Esophagus muscularis mucosa (tissue), 4 donors: Measurements from ENCODE around the gene MAP3K19. TPM values are rescaled to one million over a fixed set of nuclear protein-coding genes. Genes with fewer than 3 reads are reported as not detected.
"Not testable (repeated sequence)": the region's sequence is repeated elsewhere in the genome, so short reads cannot be mapped to it uniquely, and the experiment has no call there.

ENCODE experiments used
- DNase-seq: peaks from one replicate; pipeline ENCODE4 v3.0.0-alpha.2; 2017; ENCODE audit errors: extremely low spot score
- H3K27ac ChIP-seq, 4 donors: fragments of 200-600 bp; sonication (generic); replicated peaks in 1 of 4; 1 replicate in 3 of 4; 2 replicates in 1 of 4; pipeline ENCODE4 v1.5.1; 2016 to 2019; ENCODE audit warnings: mild to moderate bottlenecking in 1 of 4
- H3K27me3 ChIP-seq, 4 donors: fragments of 200-600 bp; sonication (generic); one replicate each; pipeline versions ENCODE4 v1.5.1 to v1.6.0; 2016 to 2019
- H3K36me3 ChIP-seq, 4 donors: fragments of 200-600 bp; sonication (generic); one replicate each; pipeline ENCODE4 v1.5.1; 2016 to 2019
- H3K4me1 ChIP-seq, 4 donors: fragments of 200-600 bp; sonication (generic); one replicate each; pipeline ENCODE4 v1.5.1; 2016 to 2019
- H3K4me3 ChIP-seq, 4 donors: fragments of 200-600 bp; sonication (generic); 1 replicate in 2 of 4; 2 replicates in 2 of 4; pipeline ENCODE4 v1.5.1; 2016 to 2019; ENCODE audit warnings: mild to moderate bottlenecking in 4 of 4, moderate library complexity in 1 of 4
- H3K9me3 ChIP-seq, 4 donors: fragments of 200-600 bp; sonication (generic); 1 replicate in 3 of 4; 2 replicates in 1 of 4; pipeline ENCODE4 v1.5.1; 2016 to 2019
- EP300 ChIP-seq: sonication (generic); formaldehyde crosslinking; IDR thresholded peaks from one replicate; pipeline ENCODE4 v1.6.1; 2017; ENCODE audit warnings: antibody characterized with exemption
- POLR2A ChIP-seq: fragments of 450-650 bp; IDR thresholded peaks from one replicate; pipeline ENCODE4 v1.6.1; 2017; ENCODE audit warnings: antibody characterized with exemption, moderate library complexity, mild to moderate bottlenecking, low read depth
- POLR2AphosphoS5 ChIP-seq, 2 donors: sonication (generic); formaldehyde crosslinking; IDR thresholded peaks; one replicate each; pipeline ENCODE4 v1.6.1; 2017; ENCODE audit warnings: antibody characterized with exemption in 2 of 2
- WGBS: methylation state at CpG from one replicate; pipeline ENCODE4 v1.1.5; 2018; 5-methylcytosine and 5-hydroxymethylcytosine counted together
- intact Hi-C: fragments of 100-400 bp; cut with DNase I; formaldehyde crosslinking; loops from one replicate; pipeline ENCODE4 v1.15.1; 2023
- total RNA-seq, 4 donors: library from RNA; depleted of rRNA; stranded (reverse); fragments of >200 nt; gene quantifications; one replicate each; pipeline versions ENCODE4 v1.1.0 to v1.2.1, GENCODE V29; 2016
- TF ChIP-seq, protein P1 (sequence below), 3 experiments: fragments of 200-600 bp in 2 of 3; fragments of 450-650 bp in 1 of 3; sonication (generic) in 2 of 3; IDR thresholded peaks; one replicate each; pipeline ENCODE4 v1.5.1; 2017 to 2019; ENCODE audit warnings: antibody characterized with exemption in 3 of 3, mild to moderate bottlenecking in 2 of 3, moderate library complexity in 1 of 3

The MAP3K19 gene
- total RNA-seq, 4 donors from 2014 or later: not detected

DNA sequence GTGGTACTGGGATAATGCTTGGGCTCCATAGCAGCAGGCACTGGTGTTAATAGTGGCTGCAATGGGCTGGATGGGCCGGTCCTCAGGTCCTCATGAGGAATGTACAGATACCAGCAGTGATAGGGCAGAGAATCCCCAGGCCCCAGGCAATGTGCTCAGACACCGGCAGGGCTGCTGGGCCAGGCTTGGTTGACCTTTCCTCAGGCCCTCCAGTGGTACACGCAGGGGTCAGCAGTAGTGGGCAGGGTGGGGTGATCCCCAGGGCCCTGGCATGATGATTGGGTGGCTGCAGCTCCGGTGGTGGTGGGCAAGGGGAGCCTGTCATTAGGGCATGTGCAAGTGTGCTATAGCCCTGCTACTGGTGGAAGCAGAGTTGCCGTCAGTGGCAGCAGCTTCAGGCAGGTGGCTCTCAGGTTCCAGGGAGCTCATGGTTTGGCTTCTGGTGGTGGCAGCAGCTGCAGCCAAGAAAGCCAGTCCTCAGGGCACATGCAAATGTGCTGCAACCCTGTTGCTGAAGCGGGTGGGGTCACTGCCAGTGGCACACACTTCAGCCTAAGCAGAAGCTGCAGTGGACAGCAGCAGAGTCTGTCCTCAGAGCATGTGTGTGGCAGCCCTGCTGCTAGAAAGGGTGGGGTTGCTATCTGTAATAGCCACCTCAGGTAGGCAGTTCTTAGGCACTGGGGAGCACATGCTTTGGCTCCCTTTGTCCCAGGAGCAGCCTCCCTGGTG is 71.8 kb downstream of the MAP3K19 start:
- Histone ChIP-seq H3K36me3 (no peaks in the 10 kb centered on the region), H3K27me3 (no peaks in the 10 kb centered on the region), H3K4me3 (no peak overlapping the region), H3K9me3 (peaks cover 0 to 12% (median 6%) of the 10 kb centered on the region in 4 donors), H3K4me1 (no peaks in the 10 kb centered on the region), H3K27ac (no peak overlapping the region)
- 82% methylated on average over 3 of the region's 6 CpGs for WGBS
- intact Hi-C loops: no loop called here
- DNase-seq: no peak
- TF ChIP-seq POLR2AphosphoS5 (IDR thresholded peaks at IDR 0.05) (no peak), POLR2A (no peak), EP300 (no peak)
- TF ChIP-seq, protein P1, sequence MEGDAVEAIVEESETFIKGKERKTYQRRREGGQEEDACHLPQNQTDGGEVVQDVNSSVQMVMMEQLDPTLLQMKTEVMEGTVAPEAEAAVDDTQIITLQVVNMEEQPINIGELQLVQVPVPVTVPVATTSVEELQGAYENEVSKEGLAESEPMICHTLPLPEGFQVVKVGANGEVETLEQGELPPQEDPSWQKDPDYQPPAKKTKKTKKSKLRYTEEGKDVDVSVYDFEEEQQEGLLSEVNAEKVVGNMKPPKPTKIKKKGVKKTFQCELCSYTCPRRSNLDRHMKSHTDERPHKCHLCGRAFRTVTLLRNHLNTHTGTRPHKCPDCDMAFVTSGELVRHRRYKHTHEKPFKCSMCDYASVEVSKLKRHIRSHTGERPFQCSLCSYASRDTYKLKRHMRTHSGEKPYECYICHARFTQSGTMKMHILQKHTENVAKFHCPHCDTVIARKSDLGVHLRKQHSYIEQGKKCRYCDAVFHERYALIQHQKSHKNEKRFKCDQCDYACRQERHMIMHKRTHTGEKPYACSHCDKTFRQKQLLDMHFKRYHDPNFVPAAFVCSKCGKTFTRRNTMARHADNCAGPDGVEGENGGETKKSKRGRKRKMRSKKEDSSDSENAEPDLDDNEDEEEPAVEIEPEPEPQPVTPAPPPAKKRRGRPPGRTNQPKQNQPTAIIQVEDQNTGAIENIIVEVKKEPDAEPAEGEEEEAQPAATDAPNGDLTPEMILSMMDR (IDR thresholded peaks at IDR 0.05): no peak

DNA sequence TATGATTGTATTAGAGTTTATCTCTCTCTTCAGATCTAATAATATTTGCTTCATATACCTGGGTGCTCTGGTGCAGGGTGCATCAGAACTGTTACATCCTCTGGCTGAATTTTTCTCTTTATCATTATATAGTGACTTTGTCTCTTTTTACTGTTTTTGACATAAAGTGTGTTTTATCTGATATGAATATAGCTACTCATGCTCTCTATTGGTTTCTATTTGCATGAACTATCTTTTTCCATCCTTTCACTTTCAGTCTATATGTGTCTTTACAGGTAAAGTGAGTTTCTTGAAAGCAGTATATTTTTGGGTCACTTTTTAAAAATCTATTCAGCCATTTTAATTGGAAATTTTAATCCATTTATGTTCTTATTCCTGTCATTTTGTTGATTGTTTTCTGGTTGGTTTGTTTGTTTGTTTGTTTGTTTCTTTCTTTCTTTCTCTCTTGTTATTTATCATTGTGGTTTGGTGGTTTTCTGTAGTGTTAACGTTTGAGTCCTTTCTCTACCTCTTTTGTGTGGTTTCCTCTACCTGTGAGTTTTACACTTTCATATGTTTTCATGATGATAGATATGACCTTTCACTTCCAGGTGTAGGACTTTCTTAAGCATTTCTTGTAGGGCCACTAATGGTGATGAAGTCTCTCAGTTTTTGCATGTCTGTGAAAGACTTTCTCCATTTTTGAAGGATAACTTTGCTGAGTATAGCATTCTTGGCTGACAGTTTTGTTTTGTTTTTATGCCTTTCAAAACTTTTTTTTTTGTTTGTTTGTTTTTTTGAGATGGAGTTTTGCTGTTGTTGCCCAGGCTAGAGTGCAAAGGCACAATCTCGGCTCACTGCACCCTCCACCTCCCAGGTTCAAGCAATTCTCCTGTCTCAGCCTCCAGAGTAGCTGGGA is 73.8 kb downstream of the MAP3K19 start:
- no peak for DNase-seq
- WGBS: 84% methylated on average over 2 of the region's 2 CpGs
- H3K27me3 ChIP-seq: no peaks in the 10 kb centered on the region
- H3K36me3 ChIP-seq: no peaks in the 10 kb centered on the region
- TF ChIP-seq POLR2AphosphoS5 (IDR thresholded peaks at IDR 0.05) (no peak), EP300 (no peak), POLR2A (no peak)
- TF ChIP-seq, protein P1 (IDR thresholded peaks at IDR 0.05): no peak
- no peaks in the 10 kb centered on the region for H3K4me1 ChIP-seq
- no peak overlapping the region for H3K27ac ChIP-seq
- intact Hi-C loops: no loop called here
- peaks cover 0 to 12% (median 6%) of the 10 kb centered on the region in 4 donors for H3K9me3 ChIP-seq
- H3K4me3 ChIP-seq: no peak overlapping the region

DNA sequence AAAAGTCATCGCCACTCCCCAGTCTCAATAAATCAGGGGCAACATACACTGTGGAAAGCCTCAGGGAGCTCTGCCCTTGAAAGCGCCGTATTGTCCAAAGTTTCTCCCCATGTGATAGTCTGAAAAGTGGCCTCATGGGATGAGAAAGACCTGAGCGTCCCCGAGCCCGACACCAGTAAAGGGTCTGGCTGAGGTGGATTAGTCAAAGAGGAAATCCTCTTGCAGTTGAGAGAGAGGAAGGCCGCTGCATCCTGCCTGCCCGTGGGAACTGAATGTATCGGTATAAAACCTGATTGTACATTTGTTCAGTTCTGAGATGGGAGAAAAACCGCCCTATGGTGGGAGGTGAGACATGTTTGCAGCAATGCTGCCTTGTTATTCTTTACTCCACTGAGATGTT is 80.1 kb downstream of the MAP3K19 start:
- H3K27ac ChIP-seq, H3K27me3 ChIP-seq, DNase-seq, H3K4me3 ChIP-seq, intact Hi-C loops, H3K4me1 ChIP-seq, H3K9me3 ChIP-seq, H3K36me3 ChIP-seq: not testable (repeated sequence)
- WGBS: 79% methylated on average over 10 of the region's 10 CpGs

DNA sequence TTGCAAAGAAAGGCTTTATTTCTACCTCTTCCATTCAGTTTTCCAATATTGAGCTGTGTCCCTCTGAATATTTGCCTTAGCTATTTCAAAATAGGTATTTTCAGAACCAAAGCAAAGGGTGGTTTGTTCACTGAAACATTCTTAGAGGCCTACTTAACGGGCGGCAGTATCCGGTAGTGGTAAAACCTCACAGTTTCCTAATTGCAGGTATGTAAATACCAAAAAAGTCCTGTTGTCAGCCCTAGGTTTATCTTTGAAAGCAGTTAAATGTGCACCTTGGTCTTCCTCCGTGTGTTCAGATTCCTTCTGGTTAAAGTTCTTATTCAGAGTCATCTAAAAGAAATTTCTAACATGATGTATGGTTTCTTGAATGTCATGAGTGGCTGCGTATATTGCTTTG is 89.8 kb downstream of the MAP3K19 start:
- Histone ChIP-seq H3K36me3 (peaks cover 19 to 74% (median 40%) of the 10 kb centered on the region in 4 donors), H3K9me3 (no peaks in the 10 kb centered on the region), H3K4me1 (no peaks in the 10 kb centered on the region), H3K27me3 (no peaks in the 10 kb centered on the region), H3K4me3 (no peak overlapping the region), H3K27ac (no peak overlapping the region)
- TF ChIP-seq, protein P1 (IDR thresholded peaks at IDR 0.05): no peak
- TF ChIP-seq EP300: no peak
- TF ChIP-seq POLR2AphosphoS5 (IDR thresholded peaks at IDR 0.05): no peak
- TF ChIP-seq POLR2A: no peak
- DNase-seq: no peak
- 92% methylated on average over 5 of the region's 5 CpGs for WGBS
- intact Hi-C loops: no loop called here

DNA sequence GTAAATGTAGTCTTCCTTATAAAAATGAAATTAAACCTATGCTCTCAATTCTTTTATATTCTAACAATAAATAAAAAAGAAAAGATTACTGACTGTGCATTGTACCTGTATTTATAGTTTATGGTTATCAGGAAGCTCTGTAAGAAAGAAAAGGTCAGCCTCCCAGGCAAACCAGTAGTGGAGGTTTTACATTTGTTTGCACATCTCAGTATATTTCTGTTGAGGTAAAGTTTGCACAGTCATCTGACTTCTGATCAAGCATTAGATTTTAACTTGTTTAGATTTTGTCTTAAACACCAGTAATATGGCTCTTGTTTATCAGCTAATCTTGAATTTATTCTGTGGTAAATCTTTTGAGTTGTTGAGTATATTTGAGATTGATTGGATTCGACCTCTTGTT is 91.5 kb downstream of the MAP3K19 start:
- no peak for TF ChIP-seq POLR2A
- no peak for TF ChIP-seq EP300
- TF ChIP-seq, protein P1 (IDR thresholded peaks at IDR 0.05): no peak
- H3K36me3 ChIP-seq: peaks cover 25 to 89% (median 43%) of the 10 kb centered on the region in 4 donors
- no peak overlapping the region for H3K27ac ChIP-seq
- H3K4me1 ChIP-seq: no peaks in the 10 kb centered on the region
- no peak overlapping the region for H3K4me3 ChIP-seq
- H3K9me3 ChIP-seq: no peaks in the 10 kb centered on the region
- WGBS: 46% methylated on average over 1 of the region's 1 CpG
- intact Hi-C loops: no loop called here
- H3K27me3 ChIP-seq: no peaks in the 10 kb centered on the region
- DNase-seq: no peak
